Epithelial cell of prostate (primary cell): ENCODE data around the gene ARPC2.

Source experiments
- DNase-seq: peaks from one replicate; pipeline ENCODE4 v3.0.0-alpha.2; 2011; ENCODE audit warnings: low read depth, low spot score
- H3K27ac ChIP-seq: fragments of 450-650 bp; 2 replicates; pipeline ENCODE4 v1.5.1; 2017; ENCODE audit warnings: mild to moderate bottlenecking

ARPC2 gene

GRCh38 chr2:218249691-218250090 is 32.7 kb downstream of the ARPC2 start:
- DNase-seq: no peak
- no peak overlapping the region for H3K27ac ChIP-seq

GRCh38 chr2:218252509-218253231 is 35.7 kb downstream of the ARPC2 start:
- H3K27ac ChIP-seq: no peak overlapping the region

GRCh38 chr2:218253232-218253625 is 36.2 kb downstream of the ARPC2 start:
- H3K27ac ChIP-seq: no peak overlapping the region
- DNase-seq: no peak

More at GRCh38 chr2:218252509-218253231, 35.7 kb downstream of the ARPC2 start:
- no peak for DNase-seq

GRCh38 chr2:218255446-218255845 is 38.5 kb downstream of the ARPC2 start:
- no peak for DNase-seq

GRCh38 chr2:218256612-218257350 is 39.8 kb downstream of the ARPC2 start:
- no peak for DNase-seq
- H3K27ac ChIP-seq: peak overlapping the region; percentile 30

More at GRCh38 chr2:218255446-218255845, 38.5 kb downstream of the ARPC2 start:
- no peak overlapping the region for H3K27ac ChIP-seq

- DNase-seq: no peak
- peak overlapping the region; percentile 30 for H3K27ac ChIP-seq
Observed at GRCh38 chr2:218257390-218257981, 40.5 kb downstream of the ARPC2 start.

- DNase-seq: no peak
- H3K27ac ChIP-seq: peak overlapping the region; percentile 5
Observed at GRCh38 chr2:218259099-218259961, 42.3 kb downstream of the ARPC2 start.

GRCh38 chr2:218260166-218260565 is 43.2 kb downstream of the ARPC2 start:
- no peak for DNase-seq
- H3K27ac ChIP-seq: no peak overlapping the region

GRCh38 chr2:218260742-218261422 is 43.9 kb downstream of the ARPC2 start, which contains the start of gene GPBAR1:
Gene GPBAR1 (plus strand): TSS chr2:218261015. CDS start chr2:218262725, 1,710 bp downstream.
- DNase-seq: no peak
- H3K27ac ChIP-seq: no peak within 1 kb of the TSS

- no peak for DNase-seq
- H3K27ac ChIP-seq: no peak overlapping the region
Observed at GRCh38 chr2:218261423-218262236, 44.6 kb downstream of the ARPC2 start.

- no peak overlapping the region for H3K27ac ChIP-seq
- no peak for DNase-seq
Observed at GRCh38 chr2:218262237-218262600, 45.2 kb downstream of the ARPC2 start.

- DNase-seq: no peak
- no peak overlapping the region for H3K27ac ChIP-seq
Observed at GRCh38 chr2:218262631-218263586, 45.9 kb downstream of the ARPC2 start.

- DNase-seq: no peak
- no peak overlapping the region for H3K27ac ChIP-seq
Observed at GRCh38 chr2:218263817-218264641, 47.0 kb downstream of the ARPC2 start.

GRCh38 chr2:218264773-218265561 is 48.0 kb downstream of the ARPC2 start:
- DNase-seq: no peak
- no peak overlapping the region for H3K27ac ChIP-seq

- H3K27ac ChIP-seq: no peak overlapping the region
- DNase-seq: no peak
Observed at GRCh38 chr2:218265626-218266025, 48.6 kb downstream of the ARPC2 start.

- DNase-seq: no peak
- H3K27ac ChIP-seq: no peak overlapping the region
Observed at GRCh38 chr2:218266316-218266979, 49.5 kb downstream of the ARPC2 start.
